ENCODE data around the gene CLIP2.
"Not testable (repeated sequence)": the region's sequence is repeated elsewhere in the genome, so short reads cannot be mapped to it uniquely, and the experiment has no call there.

CLIP2 gene

GRCh38 chr7:74332373-74333176 is 43.4 kb downstream of the CLIP2 start:
- DNase-seq (ENCODE audit: low read depth in 1 of 2, low spot score in 1 of 2) = no peak

GRCh38 chr7:74334030-74334429 is 44.8 kb downstream of the CLIP2 start:
- DNase-seq (ENCODE audit: low read depth in 1 of 2, low spot score in 1 of 2) = no peak

GRCh38 chr7:74337926-74338325 is 48.7 kb downstream of the CLIP2 start:
- DNase-seq (ENCODE audit: low read depth in 1 of 2, low spot score in 1 of 2) = no peak

DNA sequence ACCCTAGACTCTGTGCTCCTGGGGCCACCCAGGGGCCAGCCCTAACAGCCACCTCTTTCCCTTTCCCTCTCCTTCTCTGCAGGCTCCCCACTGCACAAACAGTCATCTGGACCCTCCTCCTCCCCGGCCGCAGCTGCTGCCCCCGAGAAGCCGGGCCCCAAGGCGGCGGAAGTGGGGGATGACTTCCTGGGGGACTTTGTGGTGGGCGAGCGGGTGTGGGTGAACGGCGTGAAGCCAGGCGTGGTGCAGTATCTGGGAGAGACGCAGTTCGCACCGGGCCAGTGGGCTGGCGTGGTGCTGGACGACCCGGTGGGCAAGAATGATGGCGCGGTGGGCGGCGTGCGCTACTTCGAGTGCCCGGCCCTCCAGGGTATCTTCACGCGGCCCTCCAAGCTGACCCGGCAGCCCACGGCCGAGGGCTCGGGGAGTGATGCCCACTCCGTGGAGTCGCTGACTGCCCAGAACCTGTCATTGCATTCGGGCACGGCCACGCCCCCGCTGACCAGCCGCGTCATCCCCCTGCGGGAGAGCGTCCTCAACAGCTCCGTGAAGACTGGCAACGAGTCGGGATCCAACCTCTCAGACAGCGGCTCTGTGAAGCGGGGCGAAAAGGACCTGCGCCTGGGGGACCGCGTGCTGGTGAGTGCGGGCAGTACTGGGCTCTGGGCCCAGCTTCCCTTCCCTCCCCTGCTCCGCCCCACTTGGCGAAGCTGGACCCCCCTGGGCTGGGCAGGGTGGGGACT is 49.3 kb downstream of the CLIP2 start:
- DNase-seq (ENCODE audit: low read depth in 1 of 2, low spot score in 1 of 2) = no peak

GRCh38 chr7:74339648-74340047 is 50.4 kb downstream of the CLIP2 start:
- DNase-seq (ENCODE audit: low read depth in 1 of 2, low spot score in 1 of 2) = not testable (repeated sequence)

- DNase-seq (ENCODE audit: low read depth in 1 of 2, low spot score in 1 of 2) = no peak
Measured at GRCh38 chr7:74343281-74344131, 54.3 kb downstream of the CLIP2 start.

DNA sequence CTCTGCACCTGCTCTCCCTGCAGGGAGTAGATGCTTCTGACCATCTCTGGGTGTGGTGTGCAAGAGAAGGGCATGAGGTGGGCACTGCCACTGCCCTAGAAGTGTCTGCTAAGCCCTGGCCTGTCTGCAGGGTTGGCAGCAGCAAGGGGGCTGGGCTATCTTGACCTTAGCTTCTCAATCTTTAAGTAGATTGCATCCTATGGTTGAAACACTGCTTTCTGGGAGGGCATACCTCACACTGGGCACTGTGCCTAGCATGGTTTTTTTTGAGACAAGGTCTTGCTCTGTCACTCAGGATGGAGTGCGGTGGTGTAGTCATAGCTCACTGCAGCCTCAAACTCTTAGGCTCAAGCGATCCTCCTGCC is 54.9 kb downstream of the CLIP2 start:
- no peak for DNase-seq (ENCODE audit: low read depth in 1 of 2, low spot score in 1 of 2)

DNA sequence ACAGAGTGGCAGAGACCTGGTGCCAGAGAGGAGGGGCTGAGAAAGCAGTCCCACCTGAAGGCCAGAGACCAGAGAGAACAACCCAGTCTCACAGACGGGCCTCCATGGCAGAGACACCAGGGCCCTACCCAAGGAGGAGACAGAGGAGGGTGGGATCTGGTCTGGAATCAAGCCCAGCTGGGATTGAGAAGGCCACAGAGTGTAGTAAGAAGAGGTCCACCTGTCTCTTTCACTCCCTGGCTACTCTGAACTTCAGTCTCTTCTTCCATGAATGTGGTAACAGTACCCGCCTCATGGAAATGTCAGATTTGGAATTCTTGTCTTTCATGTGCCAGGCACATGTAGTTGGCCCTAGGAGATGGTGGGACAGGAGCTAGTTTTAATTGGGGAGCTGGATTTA is 55.6 kb downstream of the CLIP2 start:
- DNase-seq (ENCODE audit: low read depth in 1 of 2, low spot score in 1 of 2) = no peak

DNA sequence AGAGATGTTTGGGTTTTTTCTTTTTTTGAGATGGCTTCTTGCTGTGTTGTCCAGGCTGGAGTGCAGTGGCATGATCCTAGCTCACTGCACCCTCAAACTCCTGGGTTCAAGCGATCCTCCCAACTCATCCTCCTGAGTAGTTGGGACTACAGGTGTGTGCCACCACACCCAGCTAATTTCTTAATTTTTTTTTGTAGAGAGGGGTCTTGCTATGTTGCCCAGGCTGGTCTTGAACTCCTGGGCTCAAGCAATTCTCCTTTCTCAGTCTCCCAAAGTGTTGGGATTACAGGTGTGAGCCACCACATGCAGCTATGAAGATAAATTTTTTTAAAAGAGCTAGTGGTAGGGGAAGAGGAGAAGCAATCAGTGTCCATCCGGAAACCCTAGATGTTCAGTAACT is 56.8 kb downstream of the CLIP2 start:
- no peak for DNase-seq (ENCODE audit: low read depth in 1 of 2, low spot score in 1 of 2)

DNA sequence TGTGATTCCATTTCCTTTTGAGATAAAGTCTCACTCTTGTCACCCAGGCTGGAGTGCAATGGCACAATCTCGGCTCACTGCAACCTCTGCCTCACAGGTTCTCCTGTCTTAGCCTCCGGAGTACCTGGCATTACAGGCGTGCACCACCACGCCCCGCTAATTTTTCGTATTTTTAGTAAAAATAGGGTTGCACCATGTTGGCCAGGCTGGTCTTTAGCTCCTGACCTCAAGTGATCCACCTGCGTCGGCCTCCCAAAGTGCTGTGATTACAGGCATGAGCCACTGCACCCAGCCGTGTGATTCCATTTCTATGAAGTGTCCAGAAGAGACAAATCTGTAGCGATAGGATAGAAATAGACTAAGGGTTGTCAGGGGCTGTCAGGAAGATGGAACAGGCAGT is 60.4 kb downstream of the CLIP2 start:
- DNase-seq (ENCODE audit: low read depth in 1 of 2, low spot score in 1 of 2) = no peak

GRCh38 chr7:74350751-74351150 is 61.5 kb downstream of the CLIP2 start:
- no peak for DNase-seq (ENCODE audit: low read depth in 1 of 2, low spot score in 1 of 2)

- DNase-seq (ENCODE audit: low read depth in 1 of 2, low spot score in 1 of 2) = no peak
Measured at GRCh38 chr7:74351836-74352235, 62.6 kb downstream of the CLIP2 start.

DNA sequence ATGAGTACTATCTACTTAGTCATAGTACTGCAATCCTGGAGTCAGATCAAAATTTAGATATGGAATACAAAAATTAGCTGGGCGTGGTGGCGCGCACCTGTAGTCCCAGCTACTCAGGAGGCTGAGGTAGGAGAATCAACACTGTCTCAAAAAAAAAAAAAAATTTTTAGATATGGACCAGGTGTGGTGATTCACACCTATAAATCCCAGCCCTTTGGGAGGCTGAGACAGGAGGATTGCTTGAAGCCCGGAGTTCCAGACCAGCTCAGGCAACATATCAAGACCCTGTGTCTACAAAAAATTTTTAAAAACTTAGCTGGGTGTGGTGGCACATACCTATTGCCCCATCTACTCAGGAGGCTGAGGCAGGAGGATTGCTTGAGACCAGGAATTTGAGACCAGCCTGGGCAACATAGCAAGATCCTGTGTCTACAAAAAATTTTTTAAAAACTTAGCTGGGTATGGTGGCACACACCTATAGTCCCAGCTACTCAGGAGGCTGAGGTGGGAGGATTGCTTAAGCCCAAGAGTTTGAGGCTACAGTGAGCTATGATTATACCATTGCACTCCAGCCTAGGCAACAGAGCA is 63.4 kb downstream of the CLIP2 start:
- not testable (repeated sequence) for DNase-seq (ENCODE audit: low read depth in 1 of 2, low spot score in 1 of 2)

GRCh38 chr7:74354009-74354408 is 64.8 kb downstream of the CLIP2 start:
- DNase-seq (ENCODE audit: low read depth in 1 of 2, low spot score in 1 of 2) = no peak

DNA sequence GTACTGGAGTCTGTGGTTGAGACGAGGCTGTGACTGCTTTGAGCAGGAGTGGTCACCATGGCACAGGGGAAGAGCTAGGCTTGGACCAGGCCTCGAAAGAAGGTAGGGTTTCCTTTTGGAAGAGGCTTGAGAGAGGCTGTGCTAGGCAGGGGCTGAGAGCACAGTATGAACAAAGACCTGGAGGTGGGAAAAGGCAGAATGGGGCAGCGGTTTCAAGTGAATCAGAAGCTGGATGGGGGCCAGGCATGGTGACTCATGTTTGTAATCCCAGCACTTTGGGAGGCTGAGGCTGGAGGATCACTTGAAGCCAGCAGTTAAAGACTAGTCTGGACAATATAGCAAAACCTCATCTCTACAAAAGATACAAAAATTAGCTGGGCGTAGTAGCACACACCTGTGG is 65.9 kb downstream of the CLIP2 start:
- no peak for DNase-seq (ENCODE audit: low read depth in 1 of 2, low spot score in 1 of 2)

GRCh38 chr7:74356589-74357315 is 67.5 kb downstream of the CLIP2 start:
- DNase-seq (ENCODE audit: low read depth in 1 of 2, low spot score in 1 of 2) = no peak

DNA sequence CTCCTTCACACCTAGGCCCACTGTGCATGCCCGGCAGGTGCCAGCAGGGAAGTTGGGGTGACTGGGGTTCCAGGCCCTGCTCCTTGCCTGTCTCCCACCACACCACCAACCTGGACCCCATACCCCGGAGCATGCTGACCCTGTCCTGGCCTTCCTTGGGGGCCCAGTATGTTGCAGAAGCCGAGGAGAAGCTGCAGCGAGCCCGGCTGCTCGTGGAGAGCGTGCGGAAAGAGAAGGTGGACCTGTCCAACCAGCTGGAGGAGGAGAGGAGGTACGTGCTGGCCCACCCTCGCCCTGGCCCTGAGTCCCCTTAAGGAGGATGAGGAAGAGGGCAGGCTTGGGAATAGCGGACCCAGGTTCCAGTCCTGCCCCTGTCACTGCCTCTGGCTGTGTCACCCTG is 70.8 kb downstream of the CLIP2 start:
- no peak for DNase-seq (ENCODE audit: low read depth in 1 of 2, low spot score in 1 of 2)

DNA sequence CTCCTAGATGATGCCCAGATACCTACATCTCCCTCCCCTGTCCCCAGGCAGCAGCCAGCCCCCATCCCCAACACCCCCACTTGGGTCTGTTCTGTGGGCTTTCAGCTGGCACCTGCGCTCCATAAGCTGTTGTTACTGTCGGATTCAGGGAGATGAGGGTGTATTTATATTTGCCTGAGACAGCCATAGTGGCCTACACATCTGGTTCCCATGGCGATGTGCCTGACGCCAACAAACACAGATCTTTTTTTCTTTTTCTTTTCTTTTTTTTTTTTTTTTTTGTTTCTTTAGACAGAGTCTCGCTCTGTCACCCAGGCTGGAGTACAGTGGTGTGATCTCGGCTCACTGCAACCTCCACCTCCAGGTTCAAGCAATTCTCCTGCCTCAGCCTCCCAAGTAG is 73.1 kb downstream of the CLIP2 start:
- no peak for DNase-seq (ENCODE audit: low read depth in 1 of 2, low spot score in 1 of 2)

DNA sequence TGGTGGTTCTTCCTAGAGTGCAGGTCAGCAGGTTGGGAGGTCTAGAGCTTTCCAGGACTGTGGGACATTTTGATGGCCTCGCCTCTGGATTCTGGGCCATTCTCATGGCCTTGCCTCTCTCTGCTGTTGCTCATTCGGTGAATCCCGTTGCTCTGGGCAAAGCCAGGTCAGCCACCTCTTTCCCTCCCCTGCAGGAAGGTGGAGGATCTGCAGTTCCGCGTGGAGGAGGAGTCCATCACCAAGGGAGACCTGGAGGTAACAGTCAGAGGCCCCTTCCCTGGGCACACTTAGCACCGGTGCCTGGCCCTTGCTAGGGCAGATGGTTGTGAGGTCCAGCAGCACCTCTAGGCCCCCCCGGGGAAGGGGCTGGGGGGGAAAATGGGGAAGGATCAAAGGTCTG is 74.9 kb downstream of the CLIP2 start:
- DNase-seq (ENCODE audit: low read depth in 1 of 2, low spot score in 1 of 2) = no peak

DNA sequence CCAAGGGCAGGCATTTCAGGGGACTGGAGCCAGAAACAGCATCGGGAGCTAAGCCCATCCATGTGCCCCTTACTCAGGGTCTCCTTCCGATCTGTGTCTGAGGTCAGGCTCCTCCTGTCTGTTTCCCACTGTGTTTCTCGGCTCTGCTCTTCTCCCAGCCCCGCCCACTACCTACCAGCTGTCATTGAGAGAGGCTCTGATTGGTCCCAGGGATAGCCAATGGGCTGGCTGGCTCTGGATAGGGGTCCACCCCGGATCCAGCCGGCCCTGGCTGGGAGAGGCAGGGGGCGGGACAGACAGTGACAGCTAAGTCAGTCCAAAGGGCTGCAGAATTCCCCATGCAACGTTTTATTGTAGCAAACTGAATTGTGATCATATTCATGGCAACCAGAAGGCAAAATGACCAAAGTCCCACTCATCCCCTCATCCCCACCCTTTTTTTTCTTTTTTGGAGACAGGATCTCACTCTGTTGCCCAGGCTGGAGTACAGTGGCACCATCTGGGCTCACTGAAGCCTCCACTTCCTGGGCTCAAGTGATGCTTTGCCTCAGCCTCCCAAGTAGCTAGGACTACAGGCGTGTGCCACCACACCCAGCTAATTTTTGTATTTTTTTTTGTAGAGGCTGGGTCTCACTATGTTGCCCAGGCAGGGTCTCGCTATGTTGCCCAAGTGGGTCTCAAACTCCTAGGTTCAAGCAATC is 76.3 kb downstream of the CLIP2 start:
- no peak for DNase-seq (ENCODE audit: low read depth in 1 of 2, low spot score in 1 of 2)
